OCI-M2 (cell line): ENCODE results near the gene PHOSPHO1.
"Not testable (repeated sequence)": the region's sequence is repeated elsewhere in the genome, so short reads cannot be mapped to it uniquely, and the experiment has no call there.

Source experiments
- DNase-seq: peaks from one replicate; lab custom pipeline; 2025; ENCODE audit not compliant: unreplicated experiment; lab: John Stamatoyannopoulos, UW

The PHOSPHO1 gene

GRCh38 chr17:49230636-49231562, at the start of gene PHOSPHO1:
Gene PHOSPHO1, minus strand, starts transcription at chr17:49230787. Its CDS starts 4,096 bp downstream, at chr17:49226691.
- peak; percentile 32 for DNase-seq

GRCh38 chr17:49280061-49280460, 49.5 kb upstream of the PHOSPHO1 start:
- DNase-seq, result no peak

GRCh38 chr17:49279263-49280015, 48.9 kb upstream of the PHOSPHO1 start:
- DNase-seq, result not testable (repeated sequence)

GRCh38 chr17:49278076-49278475, 47.5 kb upstream of the PHOSPHO1 start:
- DNase-seq, result no peak

GRCh38 chr17:49277638-49278037, 47.1 kb upstream of the PHOSPHO1 start:
- no peak for DNase-seq

GRCh38 chr17:49275981-49276380, 45.4 kb upstream of the PHOSPHO1 start:
- not testable (repeated sequence) for DNase-seq

GRCh38 chr17:49269356-49269755, 38.8 kb upstream of the PHOSPHO1 start:
- no peak for DNase-seq

GRCh38 chr17:49267912-49268311, 37.3 kb upstream of the PHOSPHO1 start:
- DNase-seq, result no peak

- DNase-seq, result no peak
Measured at GRCh38 chr17:49266233-49266632, 35.6 kb upstream of the PHOSPHO1 start.

GRCh38 chr17:49261540-49261939, 31.0 kb upstream of the PHOSPHO1 start:
- DNase-seq, result not testable (repeated sequence)

GRCh38 chr17:49260817-49261291, 30.3 kb upstream of the PHOSPHO1 start:
- DNase-seq, result no peak

GRCh38 chr17:49260011-49260816, 29.6 kb upstream of the PHOSPHO1 start:
- no peak for DNase-seq

- no peak for DNase-seq
Measured at GRCh38 chr17:49259663-49260010, 29.1 kb upstream of the PHOSPHO1 start.

GRCh38 chr17:49258394-49258793, 27.8 kb upstream of the PHOSPHO1 start:
- DNase-seq, result no peak

- no peak for DNase-seq
Measured at GRCh38 chr17:49255125-49255524, 24.5 kb upstream of the PHOSPHO1 start.

GRCh38 chr17:49254066-49254465, 23.5 kb upstream of the PHOSPHO1 start:
- no peak for DNase-seq

GRCh38 chr17:49252148-49252695, 21.6 kb upstream of the PHOSPHO1 start:
- no peak for DNase-seq

- DNase-seq, result no peak
Measured at GRCh38 chr17:49249890-49250522, 19.4 kb upstream of the PHOSPHO1 start.

- peak; percentile 61 for DNase-seq
Measured at GRCh38 chr17:49249292-49249794, 18.8 kb upstream of the PHOSPHO1 start.

- no peak for DNase-seq
Measured at GRCh38 chr17:49247944-49248343, 17.4 kb upstream of the PHOSPHO1 start.
